HG03460 (cell line): ENCODE data around the gene YBX3.

Source experiments
- ATAC-seq: cut with Tn5 transposase; IDR thresholded peaks from one replicate; pipeline ENCODE4 v1.9.1; 2021; ENCODE audit not compliant: unreplicated experiment

Gene YBX3

DNA sequence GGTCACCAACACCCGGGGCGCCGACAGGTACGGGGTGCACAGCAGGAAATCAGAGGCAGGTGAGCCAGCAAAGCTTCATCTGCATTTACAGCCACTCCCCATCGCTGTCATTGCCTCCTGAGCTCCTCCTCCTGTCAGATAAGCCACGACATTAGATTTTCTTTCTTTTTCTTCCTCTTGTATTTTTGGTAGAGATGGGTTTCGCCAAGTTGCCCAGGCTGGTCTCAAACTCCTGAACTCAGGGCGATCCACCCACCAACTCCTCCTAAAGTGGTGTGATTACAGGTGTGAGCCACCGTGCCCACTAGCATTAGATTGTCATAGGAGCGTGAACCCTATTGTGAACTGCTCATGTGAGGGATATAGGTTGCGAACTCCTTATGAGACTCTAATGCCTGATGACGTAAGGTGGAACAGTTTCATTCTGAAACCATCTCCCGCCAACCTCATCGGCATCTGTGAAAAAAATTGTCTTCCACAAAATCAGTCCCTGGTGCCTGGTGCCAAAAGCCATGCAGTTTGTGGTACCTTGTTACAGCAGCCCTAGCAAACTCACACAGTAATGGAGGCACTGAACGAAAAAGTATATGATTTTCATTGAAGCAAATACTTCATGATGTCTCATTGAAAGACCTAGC is 50.8 kb downstream of the YBX3 start:
- ATAC-seq = no peak

DNA sequence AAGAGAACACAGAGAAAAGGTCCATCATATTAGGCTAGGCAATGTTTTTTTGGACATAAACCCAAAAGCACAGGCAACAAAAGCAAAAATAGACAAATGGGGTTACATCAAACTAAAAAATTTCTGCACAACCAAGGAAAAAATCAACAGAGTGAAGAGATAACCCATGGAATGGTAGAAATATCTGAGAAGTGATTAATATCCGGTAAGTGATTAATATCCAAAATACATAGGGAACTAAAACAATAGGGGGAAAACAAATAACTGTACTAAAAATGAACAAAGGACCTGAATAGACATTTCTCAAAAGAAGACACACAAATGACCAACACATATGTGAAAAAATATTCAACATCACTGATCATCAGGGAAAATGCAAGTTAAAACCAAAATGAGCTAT is 53.6 kb downstream of the YBX3 start:
- no peak for ATAC-seq

DNA sequence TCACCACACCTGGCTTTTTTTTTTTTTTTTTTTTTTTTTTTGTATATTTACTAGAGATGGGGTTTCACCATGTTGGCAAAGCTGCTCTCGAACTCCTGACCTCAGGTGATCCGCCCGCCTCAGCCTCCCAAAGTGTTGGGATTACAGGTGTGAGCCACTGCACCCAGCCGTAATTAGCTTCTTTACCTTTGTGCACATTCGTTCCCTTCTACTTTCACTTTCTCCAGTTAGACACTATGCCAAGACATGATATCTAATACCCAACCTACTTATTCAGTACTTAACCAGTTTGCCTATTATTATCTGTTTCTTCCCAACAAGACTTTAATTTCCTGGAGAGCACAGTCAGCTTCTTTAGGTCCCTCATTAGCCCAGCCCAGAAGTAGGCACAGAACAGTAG is 54.6 kb downstream of the YBX3 start:
- no peak for ATAC-seq

DNA sequence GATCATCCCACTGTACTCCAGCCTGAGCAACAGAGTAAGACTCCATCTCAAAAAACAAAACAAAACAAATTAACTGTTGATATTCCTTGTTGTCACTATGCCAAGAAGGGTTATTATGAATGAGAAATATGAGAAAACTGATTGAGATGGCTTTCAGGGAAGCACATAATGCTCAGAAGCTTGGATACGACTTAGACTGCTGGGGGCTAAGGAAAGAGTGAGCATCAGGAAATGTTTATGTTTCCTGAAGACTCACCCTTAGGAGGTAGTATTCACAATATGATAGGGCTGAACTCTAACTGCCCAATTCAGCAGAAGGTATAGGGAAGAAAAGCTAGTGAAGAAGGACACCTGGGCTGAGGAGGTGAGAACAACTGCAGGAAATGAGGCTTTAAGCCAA is 55.5 kb downstream of the YBX3 start:
- ATAC-seq = no peak

DNA sequence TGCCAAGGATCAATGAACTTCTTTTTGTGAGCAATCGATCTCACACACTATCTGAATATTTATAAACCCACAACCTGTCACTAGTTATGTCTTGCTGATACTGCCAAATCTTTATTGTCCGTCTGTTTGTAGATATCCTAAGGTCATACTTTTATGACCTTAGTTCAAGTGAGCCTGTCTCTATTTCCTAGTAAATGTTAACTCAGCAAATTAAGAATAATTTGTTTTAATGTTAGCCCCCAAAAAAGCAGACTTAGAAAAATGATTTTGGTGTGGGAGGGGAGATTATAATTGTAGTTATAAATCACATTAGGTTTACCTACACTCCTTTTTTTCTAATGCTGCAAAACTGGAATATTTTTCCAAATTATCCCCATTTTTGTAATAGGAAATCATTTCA is 58.6 kb downstream of the YBX3 start:
- ATAC-seq = no peak

DNA sequence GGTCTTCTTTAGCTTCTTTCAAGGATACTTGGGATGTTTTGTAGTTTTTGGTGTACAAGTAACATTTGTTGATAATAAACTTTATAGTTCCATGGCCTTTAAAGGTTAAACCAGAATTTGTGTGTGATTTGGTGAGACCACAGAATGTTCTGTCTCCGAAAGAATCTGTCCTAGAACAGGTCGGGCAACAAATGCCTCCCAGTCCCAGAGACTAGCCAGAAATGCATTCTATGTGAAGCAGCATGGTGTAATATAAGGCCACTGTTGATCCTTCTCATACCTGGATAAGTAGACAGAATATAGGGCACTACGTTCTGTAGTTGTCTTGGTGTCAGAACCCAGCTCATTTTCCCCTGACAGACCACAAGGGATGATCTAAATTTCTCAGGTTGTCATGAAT is 59.3 kb downstream of the YBX3 start:
- no peak for ATAC-seq

DNA sequence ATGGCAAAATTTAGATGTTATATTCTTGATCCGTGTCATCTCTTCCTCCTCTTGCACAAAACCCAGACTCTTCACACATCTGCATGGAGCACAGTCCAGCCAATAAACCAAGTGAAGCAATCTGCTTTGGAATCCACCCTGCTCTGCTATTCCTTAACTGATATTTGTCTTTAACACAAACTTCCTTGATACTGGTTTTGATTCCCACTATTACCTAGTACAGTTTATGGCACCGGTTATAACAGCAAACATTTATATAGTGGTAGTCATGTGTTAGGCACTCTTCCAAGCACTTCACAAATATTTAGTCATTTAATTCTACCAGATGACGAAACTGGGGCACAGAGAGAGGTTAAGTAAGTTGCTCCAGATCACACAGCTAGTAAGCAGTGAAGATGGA is 61.8 kb downstream of the YBX3 start:
- no peak for ATAC-seq

DNA sequence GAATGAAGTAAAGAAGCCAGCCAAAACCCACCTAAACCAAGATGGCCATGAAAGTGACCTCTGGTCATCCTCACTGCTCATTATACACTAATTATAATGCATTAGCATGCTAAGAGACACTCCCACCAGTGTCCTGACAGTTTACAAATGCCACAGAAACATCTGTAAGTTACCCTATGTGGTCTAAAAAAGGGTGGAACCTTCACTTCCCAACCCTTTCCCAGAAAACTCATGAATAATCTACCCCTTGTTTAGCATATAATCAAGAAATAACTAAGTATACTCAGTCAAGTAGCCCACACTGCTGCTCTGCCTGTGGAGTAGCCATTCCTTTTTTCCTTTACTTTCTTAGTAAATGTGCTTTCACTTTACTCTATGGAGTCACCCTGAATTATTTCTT is 69.1 kb downstream of the YBX3 start:
- ATAC-seq = no peak

DNA sequence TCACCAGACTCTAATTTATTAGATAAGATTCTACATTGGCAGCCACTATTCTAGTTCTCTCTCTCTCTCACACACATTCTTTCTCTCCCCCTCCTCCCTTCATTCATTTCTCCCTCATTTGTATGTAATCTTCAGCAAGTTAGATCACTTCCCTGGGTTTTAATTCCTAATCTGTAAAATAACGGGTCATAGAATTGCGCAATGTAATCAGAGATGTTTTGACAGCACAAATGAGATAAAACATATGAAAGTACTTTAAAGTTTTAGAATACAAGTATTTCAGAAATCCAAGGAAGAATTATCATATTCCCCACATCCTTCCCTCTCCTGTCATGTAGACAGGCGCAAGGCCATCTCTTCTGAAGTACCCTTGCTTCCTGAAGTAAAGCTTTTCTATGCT is 70.9 kb downstream of the YBX3 start:
- ATAC-seq = no peak
